Esophagus (tissue), 2 donors: ENCODE results near the gene UBQLN1. TPM values are rescaled to one million over a fixed set of nuclear protein-coding genes. Genes with fewer than 3 reads are reported as not detected.
"Not testable (repeated sequence)": the region's sequence is repeated elsewhere in the genome, so short reads cannot be mapped to it uniquely, and the experiment has no call there.

Experiments used
- H3K27ac ChIP-seq, 2 donors: one replicate each; pipeline ENCODE4 v1.5.1; 2013; ENCODE audit warnings: low read depth in 2 of 2, mild to moderate bottlenecking in 2 of 2, inconsistent platforms in 1 of 2, low read length in 1 of 2, moderate library complexity in 1 of 2
- H3K27me3 ChIP-seq, 2 donors: one replicate each; pipeline ENCODE4 v1.6.1; 2013; ENCODE audit warnings: low read length in 2 of 2, control low read depth in 1 of 2, mild to moderate bottlenecking in 1 of 2; ENCODE audit not compliant: insufficient read depth in 2 of 2, control insufficient read depth in 1 of 2
- H3K36me3 ChIP-seq, 2 donors: one replicate each; pipeline ENCODE4 v1.6.1; 2013; ENCODE audit warnings: low read length in 1 of 2; ENCODE audit not compliant: control insufficient read depth in 2 of 2, insufficient read depth in 2 of 2
- H3K4me1 ChIP-seq, 2 donors: one replicate each; pipeline ENCODE4 v1.6.1; 2013; ENCODE audit warnings: low read length in 1 of 2; ENCODE audit not compliant: control insufficient read depth in 2 of 2, insufficient read depth in 2 of 2
- H3K4me3 ChIP-seq, 2 donors: one replicate each; pipeline ENCODE4 v1.5.1; 2013; ENCODE audit warnings: low read length in 2 of 2, mild to moderate bottlenecking in 2 of 2, low read depth in 1 of 2, moderate library complexity in 1 of 2
- H3K9me3 ChIP-seq, 2 donors: one replicate each; pipeline ENCODE4 v1.6.1; 2013; ENCODE audit warnings: mild to moderate bottlenecking in 2 of 2, low read depth in 1 of 2, low read length in 1 of 2, moderate library complexity in 1 of 2; ENCODE audit not compliant: control insufficient read depth in 2 of 2, insufficient read depth in 1 of 2
- WGBS, 2 donors: extraction: QIAGEN DNeasy Blood & Tissue Kit; methylation state at CpG; one replicate each; pipeline ENCODE4 v1.1.7; 2013; 5-methylcytosine and 5-hydroxymethylcytosine counted together
- polyA plus RNA-seq, 2 donors: library from polyadenylated mRNA; stranded (reverse); fragments of 200-250 nt; gene quantifications; one replicate each; pipeline ENCODE4 v1.2.3, GENCODE V29; 2013
- donor health status: healthy with polysubstance abuse.
- donor health status: Bipolar disorder and iron deficiency.

The UBQLN1 gene
- polyA plus RNA-seq, 2 donors, result 26.1 to 35.8 TPM

- H3K27me3 ChIP-seq, result no peaks in the 10 kb centered on the region
- H3K36me3 ChIP-seq, result no peaks in the 10 kb centered on the region
- H3K27ac ChIP-seq, result no peak overlapping the region
- no peaks in the 10 kb centered on the region for H3K4me1 ChIP-seq
- H3K9me3 ChIP-seq, result no peaks in the 10 kb centered on the region
- H3K4me3 ChIP-seq, result no peak overlapping the region
These were observed 8.0 kb upstream of the UBQLN1 start for GRCh38 chr9:83715794-83716193.

DNA sequence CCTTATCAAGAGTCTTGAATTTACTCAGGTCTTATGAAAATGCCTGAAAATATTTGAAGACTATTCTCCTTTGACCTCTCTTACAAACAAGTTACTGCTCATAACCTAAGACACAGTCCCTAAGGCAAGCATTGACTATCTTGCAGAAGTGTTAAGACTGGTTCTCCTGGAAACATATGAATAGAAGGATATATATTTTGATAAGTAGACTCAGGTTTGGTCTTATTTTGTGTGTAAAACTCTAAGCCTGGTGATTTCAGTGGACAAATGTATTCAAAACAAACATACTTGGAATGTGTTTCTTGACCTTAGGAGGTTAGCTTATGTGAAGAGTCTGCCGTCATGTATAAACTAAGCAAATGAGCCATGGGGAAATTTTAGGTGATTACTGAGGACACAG, 7.5 kb upstream of the UBQLN1 start:
- Histone ChIP-seq H3K27ac (no peak overlapping the region), H3K9me3 (no peaks in the 10 kb centered on the region), H3K4me3 (no peak overlapping the region), H3K36me3 (no peaks in the 10 kb centered on the region), H3K4me1 (no peaks in the 10 kb centered on the region), H3K27me3 (no peaks in the 10 kb centered on the region)
- 73 to 84% methylated on average over 1 of the region's 1 CpG for WGBS, 2 donors

DNA sequence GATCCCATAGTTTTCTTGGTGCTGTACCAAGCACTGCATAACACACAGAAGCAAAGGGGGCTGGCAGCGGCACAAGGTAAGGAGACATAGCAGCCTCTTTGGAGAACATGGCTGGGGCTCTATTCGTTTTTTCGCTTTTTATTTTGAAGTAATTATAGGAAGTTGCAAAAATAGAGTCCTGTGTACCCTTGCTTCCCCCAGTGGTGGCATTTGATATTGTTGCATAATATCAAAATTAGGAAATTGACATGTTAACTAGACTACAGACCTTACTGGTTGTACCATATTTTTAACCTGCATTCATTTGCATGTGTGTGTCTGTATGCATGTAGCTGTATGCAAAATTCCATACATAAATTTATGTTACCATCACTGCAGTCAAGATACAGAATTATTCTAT, 6.6 kb upstream of the UBQLN1 start:
- Histone ChIP-seq H3K4me3 (no peak overlapping the region), H3K27me3 (no peaks in the 10 kb centered on the region), H3K9me3 (no peaks in the 10 kb centered on the region), H3K27ac (no peak overlapping the region), H3K4me1 (no peaks in the 10 kb centered on the region), H3K36me3 (no peaks in the 10 kb centered on the region)
- WGBS, 2 donors, result 72 to 75% methylated on average over 3 of the region's 3 CpGs

DNA sequence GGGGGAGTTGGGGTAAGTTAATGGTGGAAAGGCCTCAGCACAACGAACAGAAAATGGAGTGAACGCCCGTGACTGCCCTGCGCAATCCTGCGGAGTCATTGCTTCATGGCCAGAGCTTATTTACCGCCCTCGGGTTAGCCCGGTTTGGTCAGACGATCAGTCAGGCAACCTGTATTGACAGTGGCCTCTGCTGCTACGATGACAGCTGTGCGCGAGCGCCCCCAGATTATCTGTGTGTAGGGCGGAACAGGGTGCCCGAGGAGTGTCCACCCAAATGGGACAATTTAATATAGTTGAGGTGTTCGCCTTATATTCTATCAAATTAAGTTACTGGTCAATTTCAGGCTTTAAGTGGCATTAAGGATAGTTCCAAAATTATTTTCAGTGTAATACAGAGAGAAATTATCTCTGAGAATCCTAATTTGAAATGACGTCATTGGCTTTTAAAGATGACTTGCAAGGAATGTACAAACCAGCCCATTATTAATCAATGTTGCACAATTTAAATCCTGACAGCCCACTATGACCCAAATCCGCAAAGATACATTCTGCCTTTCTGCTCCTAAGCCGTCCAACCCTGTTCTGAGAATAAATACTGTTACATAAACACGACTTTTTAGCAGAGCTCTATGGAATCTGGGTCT, 879 bp upstream of the UBQLN1 start:
- Histone ChIP-seq H3K4me3 (peak overlapping the region; percentile 95 to 98), H3K27ac (peak overlapping the region; percentile 96 to 100), H3K9me3 (no peaks in the 10 kb centered on the region), H3K4me1 (no peaks in the 10 kb centered on the region), H3K36me3 (no peaks in the 10 kb centered on the region), H3K27me3 (no peaks in the 10 kb centered on the region)
- WGBS, 2 donors, result 14 to 15% methylated on average over 20 of the region's 20 CpGs

GRCh38 chr9:83707518-83707767, 315 bp downstream of the UBQLN1 start:
- Histone ChIP-seq H3K4me3 (peak overlapping the region; percentile 95 to 98), H3K27ac (peak overlapping the region; percentile 96 to 100), H3K27me3 (no peaks in the 10 kb centered on the region), H3K9me3 (no peaks in the 10 kb centered on the region), H3K36me3 (no peaks in the 10 kb centered on the region), H3K4me1 (no peaks in the 10 kb centered on the region)
- WGBS, 2 donors, result 0% methylated on average over 16 to 26 of the region's 26 CpGs

DNA sequence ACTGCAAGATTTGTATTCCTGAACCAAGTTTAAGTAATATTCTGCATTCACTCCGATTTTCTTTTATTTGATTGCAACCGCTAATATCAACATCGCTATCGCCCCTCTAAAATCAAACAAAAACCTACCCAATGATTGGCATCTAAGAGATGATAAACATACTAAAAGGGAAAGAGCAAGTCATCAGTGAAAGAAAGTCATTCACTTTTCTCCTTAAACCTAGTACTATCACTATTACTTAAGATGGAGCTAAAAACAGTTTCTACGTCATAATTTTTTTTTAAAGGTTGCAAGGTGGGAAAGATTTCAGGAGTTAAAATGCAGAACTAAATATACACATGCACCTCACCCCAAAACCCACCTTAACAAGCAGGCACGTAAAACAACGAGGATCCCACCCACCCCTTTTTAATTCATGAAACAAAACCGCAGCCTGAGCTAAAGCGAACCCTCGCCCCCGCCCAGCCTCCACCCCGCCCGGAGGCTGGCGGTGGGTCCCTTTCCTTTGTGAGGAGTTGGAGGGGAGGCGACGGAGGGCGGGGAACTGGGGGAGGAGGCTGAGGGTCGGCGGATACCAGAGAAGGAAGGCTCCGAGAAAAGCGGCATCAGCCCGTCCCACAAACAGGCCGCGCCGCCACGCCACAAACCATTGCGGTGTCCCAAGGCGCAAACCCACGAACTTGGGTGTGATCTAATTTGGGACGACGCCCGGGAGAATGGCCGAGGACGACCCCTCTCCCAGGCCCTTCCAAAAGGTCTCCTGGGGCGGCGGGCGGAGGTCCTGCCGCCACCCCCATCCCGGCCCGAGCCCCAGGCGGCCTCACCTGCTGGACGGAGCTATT, 861 bp downstream of the UBQLN1 start:
- Histone ChIP-seq H3K36me3 (no peaks in the 10 kb centered on the region), H3K27ac (peak overlapping the region; percentile 96 to 100), H3K4me3 (peak overlapping the region; percentile 95 to 98), H3K4me1 (no peaks in the 10 kb centered on the region), H3K27me3 (no peaks in the 10 kb centered on the region), H3K9me3 (no peaks in the 10 kb centered on the region)
- WGBS, 2 donors, result 0 to 1% methylated on average over 36 to 42 of the region's 42 CpGs

- H3K4me3 ChIP-seq, H3K36me3 ChIP-seq, H3K27me3 ChIP-seq, H3K4me1 ChIP-seq, H3K9me3 ChIP-seq, H3K27ac ChIP-seq: not testable (repeated sequence)
- 78 to 90% methylated on average over 12 of the region's 12 CpGs for WGBS, 2 donors
These were observed 2.5 kb downstream of the UBQLN1 start for GRCh38 chr9:83705219-83705651.

- WGBS, 2 donors, result 49 to 54% methylated on average over 6 of the region's 6 CpGs
- H3K27me3 ChIP-seq, result no peaks in the 10 kb centered on the region
- H3K27ac ChIP-seq, result no peak overlapping the region
- H3K4me1 ChIP-seq, result no peaks in the 10 kb centered on the region
- no peak overlapping the region for H3K4me3 ChIP-seq
- H3K36me3 ChIP-seq, result no peaks in the 10 kb centered on the region
- no peaks in the 10 kb centered on the region for H3K9me3 ChIP-seq
These were observed 6.0 kb downstream of the UBQLN1 start for GRCh38 chr9:83701769-83702168.

DNA sequence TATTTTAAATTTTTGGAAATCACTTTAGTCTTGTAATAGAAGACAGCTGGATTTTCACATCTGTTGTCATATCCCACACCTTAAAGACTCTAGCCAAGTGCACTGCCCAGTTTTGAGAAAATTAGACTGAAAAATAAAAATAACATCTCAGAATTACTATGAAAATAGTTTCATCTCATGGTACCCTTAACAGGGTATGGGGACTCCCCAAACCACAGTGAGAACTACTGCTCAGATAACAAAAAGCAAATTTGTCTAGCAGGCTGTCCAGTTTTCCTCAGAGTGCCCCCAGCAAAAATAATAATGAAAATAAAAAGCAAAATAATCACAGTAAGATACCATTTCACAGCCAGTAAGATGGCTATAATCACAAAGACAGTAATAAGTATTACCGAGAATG, 6.5 kb downstream of the UBQLN1 start:
- no peaks in the 10 kb centered on the region for H3K9me3 ChIP-seq
- H3K4me1 ChIP-seq, result no peaks in the 10 kb centered on the region
- H3K27me3 ChIP-seq, result no peaks in the 10 kb centered on the region
- H3K4me3 ChIP-seq, result no peak overlapping the region
- no peak overlapping the region for H3K27ac ChIP-seq
- H3K36me3 ChIP-seq, result no peaks in the 10 kb centered on the region
- 95 to 100% methylated on average over 1 of the region's 1 CpG for WGBS, 2 donors

DNA sequence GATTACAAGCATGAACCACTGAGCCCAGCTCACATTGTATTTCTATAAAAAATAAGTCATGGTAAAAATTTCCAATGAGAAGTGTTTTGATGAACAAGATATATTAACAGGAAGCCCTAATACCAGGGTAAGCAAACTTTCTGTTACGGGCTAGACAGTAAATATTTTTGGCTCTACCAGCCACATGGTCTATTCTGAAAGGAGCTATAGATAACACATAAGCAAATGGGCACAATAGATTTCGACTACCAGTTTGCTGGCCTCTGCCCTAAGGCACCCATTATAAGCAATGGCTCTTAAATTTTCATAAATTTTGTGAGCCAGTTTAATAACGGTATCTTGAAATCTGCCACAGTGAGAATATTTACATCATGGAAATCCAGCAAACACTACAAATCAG, 8.1 kb downstream of the UBQLN1 start:
- Histone ChIP-seq H3K4me1 (no peaks in the 10 kb centered on the region), H3K27ac (no peak overlapping the region), H3K27me3 (no peaks in the 10 kb centered on the region), H3K36me3 (no peaks in the 10 kb centered on the region), H3K4me3 (no peak overlapping the region), H3K9me3 (no peaks in the 10 kb centered on the region)
- WGBS, 2 donors, result 83 to 88% methylated on average over 3 of the region's 3 CpGs
